Myocyte (in vitro differentiated cells): ENCODE data around the gene ELAVL2. TPM values are rescaled to one million over a fixed set of nuclear protein-coding genes. Genes with fewer than 3 reads are reported as not detected.
"Not testable (repeated sequence)": the region's sequence is repeated elsewhere in the genome, so short reads cannot be mapped to it uniquely, and the experiment has no call there.

Experiments
- DNase-seq: peaks from one replicate; pipeline ENCODE4 v3.0.0-alpha.2; 2012; ENCODE audit warnings: low read depth
- total RNA-seq: library from RNA; depleted of rRNA; stranded (reverse); fragments of >200 nt; gene quantifications from 2 replicates; pipeline ENCODE4 v1.2.3, GENCODE V29; 2014

Gene ELAVL2
- total RNA-seq, 1 donor from 2014 or later, result 41.8 TPM

DNA sequence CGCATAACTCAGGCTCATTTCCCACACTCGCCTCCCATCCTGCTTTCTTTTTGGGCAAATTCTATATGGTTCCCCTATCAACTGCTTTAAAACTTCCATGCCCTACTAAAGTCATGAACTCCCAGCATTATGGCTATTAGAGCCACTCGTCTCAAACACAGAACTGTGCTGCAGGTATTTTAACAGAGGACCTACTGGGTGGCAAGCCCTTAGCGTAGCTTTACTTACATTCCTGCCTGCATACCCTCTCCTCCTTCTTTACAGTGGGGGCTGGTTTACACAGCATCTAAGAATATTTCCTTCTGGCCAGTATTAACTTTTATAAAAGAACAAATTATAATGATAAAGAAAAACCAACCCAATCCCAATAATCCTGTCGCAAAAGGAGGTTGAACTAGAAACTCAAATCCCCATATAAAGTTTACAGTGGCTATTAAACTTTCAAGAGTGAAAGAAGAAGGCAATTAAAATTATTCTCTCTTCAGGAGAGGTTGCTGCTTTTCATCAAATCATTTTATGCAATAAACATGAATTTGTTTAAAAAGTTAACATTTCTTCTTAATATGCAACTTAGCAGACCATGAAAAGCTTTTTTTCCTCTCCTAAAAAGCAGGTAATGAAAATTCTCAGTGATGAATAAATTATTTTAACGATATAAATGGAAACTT lies 100.6 kb downstream of the ELAVL2 start:
- DNase-seq, result no peak

DNA sequence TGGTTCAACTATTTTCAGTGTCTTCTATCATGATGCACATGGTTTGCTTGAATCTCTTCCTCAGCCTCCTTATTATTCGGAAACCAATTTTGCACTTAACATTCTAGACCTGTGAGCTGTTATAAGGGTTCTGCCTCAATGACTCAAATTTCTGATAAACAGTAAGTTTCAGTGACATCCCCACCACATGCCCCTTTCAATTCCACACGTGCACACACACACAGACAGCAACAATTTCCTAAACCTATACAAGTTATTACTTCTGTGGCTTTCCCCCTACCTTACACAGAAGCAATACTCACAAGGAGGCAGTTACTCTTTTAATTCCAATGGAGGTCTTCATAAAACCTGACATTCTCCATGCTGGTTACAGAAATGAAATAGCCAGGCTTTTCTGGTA lies 102.4 kb downstream of the ELAVL2 start:
- no peak for DNase-seq

DNA sequence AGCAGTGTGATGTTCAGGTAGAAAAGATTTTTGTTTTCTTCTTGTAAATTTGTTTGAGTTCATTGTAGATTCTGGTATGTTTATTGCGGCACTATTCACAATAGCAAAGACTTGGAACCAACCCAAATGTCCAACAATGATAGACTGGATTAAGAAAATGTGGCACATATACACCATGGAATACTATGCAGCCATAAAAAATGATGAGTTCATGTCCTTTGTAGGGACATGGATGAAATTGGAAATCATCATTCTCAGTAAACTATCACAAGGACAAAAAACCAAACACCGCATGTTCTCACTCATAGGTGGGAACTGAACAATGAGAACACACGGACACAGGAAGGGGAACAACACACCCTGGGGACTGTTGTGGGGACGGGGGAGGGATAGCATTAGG lies 103.0 kb downstream of the ELAVL2 start:
- DNase-seq, result not testable (repeated sequence)

DNA sequence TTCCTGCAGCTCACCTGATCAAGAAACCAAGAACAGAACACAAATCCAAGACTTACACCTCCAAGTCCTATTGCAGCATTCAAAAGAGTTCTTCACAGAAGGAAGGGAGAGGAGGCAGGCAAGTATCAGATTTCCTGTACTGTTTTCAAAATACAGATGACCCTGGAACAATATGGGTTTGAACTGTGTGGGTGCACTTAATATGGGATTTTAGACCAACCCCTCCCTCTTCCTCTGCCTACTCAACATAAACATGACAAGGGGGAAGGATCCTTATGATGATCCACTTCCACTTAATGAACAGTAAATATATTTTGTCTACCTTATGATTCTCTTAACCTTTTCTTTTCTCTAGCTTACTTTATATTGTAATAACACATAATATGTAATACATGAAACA lies 104.6 kb downstream of the ELAVL2 start:
- DNase-seq, result no peak

- DNase-seq, result no peak
Measured at GRCh38 chr9:23717505-23717904, 108.5 kb downstream of the ELAVL2 start.

DNA sequence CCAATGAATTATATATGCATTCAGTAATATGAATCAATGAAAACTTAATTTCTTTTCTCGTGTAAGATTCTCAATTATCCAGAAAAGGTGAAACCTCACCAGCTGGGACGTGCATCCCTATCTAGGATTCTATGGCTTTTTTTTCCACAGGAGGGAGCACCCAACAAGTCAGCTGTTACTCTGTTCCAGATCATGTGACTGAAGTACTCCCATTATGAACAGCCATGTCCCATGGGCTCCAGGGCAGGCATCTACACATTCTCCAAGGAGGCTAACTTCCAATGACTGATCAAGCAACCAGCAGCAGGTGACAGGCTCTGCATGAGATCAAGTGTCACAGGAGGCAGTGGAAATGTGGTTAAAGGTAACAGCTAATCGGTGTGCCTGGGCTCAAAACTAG lies 118.8 kb downstream of the ELAVL2 start:
- DNase-seq, result no peak

GRCh38 chr9:23702311-23702922 lies 123.6 kb downstream of the ELAVL2 start:
- DNase-seq, result no peak

DNA sequence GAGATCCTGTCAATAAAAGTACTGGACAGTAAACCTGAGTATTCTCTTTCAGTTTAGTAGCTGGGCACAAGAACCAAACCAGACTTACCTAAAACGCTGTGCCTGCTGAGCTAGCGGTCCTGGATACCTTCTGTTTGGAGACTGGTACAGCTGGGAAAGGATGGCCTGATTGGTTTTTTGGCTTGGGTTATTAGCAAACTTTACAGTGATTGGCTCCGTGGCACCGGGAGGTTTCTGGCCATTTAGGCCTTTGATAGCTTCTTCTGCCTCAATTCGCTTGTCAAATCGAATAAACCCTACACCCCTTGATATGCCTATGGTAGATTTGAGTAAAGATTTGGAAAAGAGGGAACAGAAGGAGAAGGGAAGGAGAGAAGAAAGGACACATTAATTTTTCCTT lies 124.7 kb downstream of the ELAVL2 start:
- no peak for DNase-seq

DNA sequence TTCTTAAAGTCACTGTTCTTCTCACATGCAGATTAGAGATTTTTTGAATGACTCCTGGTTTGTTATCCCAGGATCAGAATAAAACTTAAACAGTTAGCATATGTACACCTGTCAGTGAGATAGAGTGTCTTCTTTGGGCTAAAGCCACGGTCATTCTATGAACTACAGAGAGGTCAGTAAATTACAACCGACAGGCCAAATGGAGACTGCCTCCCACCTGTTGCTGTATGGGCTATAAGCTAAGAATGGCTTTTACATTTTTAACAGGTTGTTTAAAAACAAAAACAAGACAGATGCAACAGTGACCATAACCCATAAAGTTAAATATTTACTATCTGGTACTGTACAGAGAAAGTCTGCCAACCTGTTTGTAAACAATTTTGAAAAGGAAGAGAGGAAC lies 125.7 kb downstream of the ELAVL2 start:
- no peak for DNase-seq

- DNase-seq, result no peak
Measured at GRCh38 chr9:23698161-23698560, 127.9 kb downstream of the ELAVL2 start.

- DNase-seq, result no peak
Measured at GRCh38 chr9:23695572-23695971, 130.5 kb downstream of the ELAVL2 start.

DNA sequence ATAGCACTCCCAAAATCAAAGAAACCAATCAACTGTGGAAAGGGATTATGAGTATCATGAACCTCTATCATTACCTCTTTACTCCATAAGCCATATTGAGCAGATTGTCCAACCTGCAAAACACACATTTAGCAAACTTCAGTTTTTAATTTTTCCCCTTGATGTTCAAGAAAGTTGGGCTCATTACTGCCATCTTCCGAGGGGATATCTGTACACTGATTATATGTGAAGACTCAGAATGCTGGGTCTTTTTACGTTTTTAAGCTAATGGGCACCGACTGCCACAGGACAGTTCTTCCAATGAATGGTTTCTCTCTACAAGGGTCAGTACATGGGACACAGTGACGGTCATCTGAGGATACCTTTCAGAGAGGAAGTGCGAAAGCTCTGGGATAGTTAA lies 132.7 kb downstream of the ELAVL2 start:
- no peak for DNase-seq

GRCh38 chr9:23686896-23687295 lies 139.1 kb downstream of the ELAVL2 start:
- DNase-seq, result no peak

- DNase-seq, result peak; percentile 60
Measured at GRCh38 chr9:23686257-23686656, 139.8 kb downstream of the ELAVL2 start.

- peak; percentile 15 for DNase-seq
Measured at GRCh38 chr9:23683611-23684061, 142.4 kb downstream of the ELAVL2 start.

DNA sequence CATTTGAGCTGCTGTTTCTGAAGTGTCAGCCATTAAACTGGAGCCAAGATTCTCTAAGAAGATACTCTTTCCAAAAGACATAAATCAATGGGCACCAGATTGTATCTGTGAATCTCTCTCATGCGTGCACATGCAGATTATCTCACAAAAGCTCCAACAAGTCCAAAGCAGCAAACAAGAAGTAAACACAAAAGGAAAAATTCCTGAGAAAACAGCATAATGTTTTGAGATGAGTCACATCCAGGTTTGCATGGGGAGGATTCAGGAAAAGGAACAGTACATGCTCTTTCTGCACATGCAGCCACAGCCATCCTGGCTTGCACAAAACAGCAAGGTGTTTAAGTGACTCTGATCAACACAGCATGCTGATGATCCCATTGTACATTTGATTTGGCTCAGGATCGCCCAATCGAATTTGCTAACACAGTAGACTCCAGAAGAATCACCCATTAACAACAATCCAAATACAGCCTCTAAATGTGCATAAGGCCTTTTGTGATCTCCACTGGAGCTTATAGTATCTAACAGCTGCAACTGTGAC lies 143.1 kb downstream of the ELAVL2 start:
- DNase-seq, result peak; percentile 54

DNA sequence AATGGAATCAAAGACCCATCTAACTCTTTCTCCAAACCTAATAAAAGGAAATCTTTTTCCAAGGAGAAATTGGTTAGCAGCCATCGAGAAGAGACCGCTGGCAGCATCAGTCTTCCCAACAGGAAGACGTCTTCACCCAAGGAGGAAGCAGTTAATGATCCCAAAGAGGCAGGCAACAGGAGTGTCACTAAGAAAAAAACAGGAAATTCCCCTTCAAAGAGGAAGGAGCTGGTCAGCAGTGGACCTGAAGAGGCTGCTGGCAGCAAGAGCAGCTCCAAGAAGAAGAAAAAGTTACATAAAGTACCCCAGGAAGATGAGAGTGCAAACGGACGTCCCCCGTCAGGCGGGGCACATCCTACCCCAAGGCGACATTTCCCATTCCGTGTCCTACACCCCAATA lies 143.7 kb downstream of the ELAVL2 start:
- DNase-seq, result no peak

GRCh38 chr9:23677446-23677845 lies 148.6 kb downstream of the ELAVL2 start:
- DNase-seq, result no peak

DNA sequence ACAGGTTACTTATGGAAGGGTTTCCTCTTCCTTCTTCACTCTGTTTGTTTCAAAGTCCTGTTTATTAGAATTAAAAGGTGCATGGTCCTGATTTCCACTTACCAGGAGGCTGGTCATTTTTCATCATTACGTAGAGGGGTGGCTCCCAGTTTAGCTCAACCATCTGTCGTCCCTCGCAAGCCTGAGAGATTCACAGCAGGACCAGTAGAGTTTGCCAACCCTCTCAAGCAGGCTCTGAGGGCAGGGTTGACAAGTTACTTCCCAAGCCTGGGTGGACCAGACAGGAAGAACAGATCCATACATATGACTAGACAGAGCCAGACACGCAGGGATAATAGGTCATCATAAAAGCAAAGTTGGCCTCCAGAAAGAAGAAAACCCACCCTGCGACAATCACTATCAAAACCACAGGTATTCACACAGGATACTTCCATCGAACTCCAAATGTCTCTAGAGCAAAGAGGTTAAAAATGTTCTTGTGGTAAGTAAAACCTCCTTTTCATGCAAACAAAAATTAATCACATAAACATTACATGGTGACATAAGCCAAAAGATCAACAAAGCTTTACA lies 151.9 kb downstream of the ELAVL2 start:
- peak; percentile 30 for DNase-seq

DNA sequence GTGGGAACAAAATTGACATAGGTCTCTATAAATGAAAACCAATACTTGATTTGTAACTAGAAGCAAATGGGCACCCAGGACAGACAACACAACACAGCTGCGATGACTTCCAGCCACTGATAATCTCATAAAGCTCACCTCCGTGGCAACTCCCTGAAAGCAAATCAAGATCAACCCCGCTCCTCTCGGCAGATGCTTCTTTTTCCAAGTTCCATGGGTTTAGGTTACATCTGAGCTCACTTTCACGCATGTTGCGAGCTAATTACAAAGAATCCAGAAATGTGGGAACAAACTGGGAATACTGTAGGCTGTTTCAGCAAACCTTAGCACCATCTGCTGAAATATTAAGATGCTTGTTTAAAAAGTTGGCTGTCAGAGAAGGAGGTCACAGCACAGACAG lies 153.9 kb downstream of the ELAVL2 start:
- no peak for DNase-seq

GRCh38 chr9:23669776-23670175 lies 156.3 kb downstream of the ELAVL2 start:
- DNase-seq, result no peak

DNA sequence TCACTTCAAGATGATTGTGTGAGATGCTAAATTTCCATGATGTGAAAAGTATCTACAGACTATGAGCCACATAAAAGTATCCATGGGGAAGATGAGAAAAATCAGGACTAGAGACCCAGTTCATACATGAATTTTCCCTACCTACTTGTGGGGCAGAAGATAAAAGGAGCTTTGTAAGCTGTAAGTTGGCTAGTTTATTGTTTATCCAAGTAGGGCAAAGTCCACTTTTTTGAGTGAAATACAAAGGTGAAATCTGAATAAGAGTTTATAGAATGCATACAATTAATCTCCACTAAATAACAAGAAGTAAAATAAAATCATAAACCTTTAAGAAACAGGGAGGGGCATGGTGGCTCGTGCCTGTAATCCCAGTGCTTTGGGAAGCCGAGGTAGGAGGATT lies 160.4 kb downstream of the ELAVL2 start:
- DNase-seq, result no peak

GRCh38 chr9:23665051-23665450 lies 161.0 kb downstream of the ELAVL2 start:
- DNase-seq, result no peak
